GM23248 (cell line): Measurements from ENCODE around the gene OR5I1.

Experiments used
- EZH2 ChIP-seq: fragments of 200-600 bp; sonication (generic); IDR thresholded peaks from 2 replicates; pipeline ENCODE4 v1.6.1; 2018; ENCODE audit warnings: antibody characterized with exemption, mild to moderate bottlenecking; ENCODE audit not compliant: insufficient read depth, poor library complexity, severe bottlenecking
- EZH2phosphoT487 ChIP-seq: fragments of 200-600 bp; sonication (generic); IDR thresholded peaks from 2 replicates; pipeline ENCODE4 v1.6.1; 2018; ENCODE audit warnings: antibody characterized with exemption, moderate library complexity, mild to moderate bottlenecking, low read depth; ENCODE audit not compliant: insufficient read depth

DNA sequence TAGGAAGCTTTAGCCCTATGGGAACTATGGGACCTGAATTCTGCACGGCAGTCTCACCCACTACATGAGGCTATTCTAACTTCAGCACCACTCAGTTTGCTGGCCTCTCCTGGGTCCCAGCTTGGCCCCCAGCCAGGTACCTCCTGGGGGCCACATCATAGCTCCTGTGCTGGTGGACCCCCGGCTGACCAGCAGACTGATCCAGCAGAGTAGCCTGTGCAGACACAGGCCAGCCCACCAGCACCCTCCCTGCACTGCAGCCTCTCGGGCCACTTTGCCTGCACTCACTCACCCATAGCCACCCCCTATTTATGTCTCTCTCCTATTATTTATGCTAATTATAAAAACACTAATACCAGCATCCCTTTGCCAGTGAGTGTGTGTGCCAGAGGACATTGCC, 34.7 kb upstream of the OR5I1 start:
- TF ChIP-seq EZH2 (no peak), EZH2phosphoT487 (no peak)
